Epidermal melanocyte (primary cell): ENCODE results near the gene KLHL28.
"Not testable (repeated sequence)": the region's sequence is repeated elsewhere in the genome, so short reads cannot be mapped to it uniquely, and the experiment has no call there.

Experiments used
- DNase-seq: peaks from one replicate; pipeline ENCODE4 v3.0.0; 2011; ENCODE audit warnings: low spot score; ENCODE audit not compliant: insufficient read length

Gene KLHL28

DNA sequence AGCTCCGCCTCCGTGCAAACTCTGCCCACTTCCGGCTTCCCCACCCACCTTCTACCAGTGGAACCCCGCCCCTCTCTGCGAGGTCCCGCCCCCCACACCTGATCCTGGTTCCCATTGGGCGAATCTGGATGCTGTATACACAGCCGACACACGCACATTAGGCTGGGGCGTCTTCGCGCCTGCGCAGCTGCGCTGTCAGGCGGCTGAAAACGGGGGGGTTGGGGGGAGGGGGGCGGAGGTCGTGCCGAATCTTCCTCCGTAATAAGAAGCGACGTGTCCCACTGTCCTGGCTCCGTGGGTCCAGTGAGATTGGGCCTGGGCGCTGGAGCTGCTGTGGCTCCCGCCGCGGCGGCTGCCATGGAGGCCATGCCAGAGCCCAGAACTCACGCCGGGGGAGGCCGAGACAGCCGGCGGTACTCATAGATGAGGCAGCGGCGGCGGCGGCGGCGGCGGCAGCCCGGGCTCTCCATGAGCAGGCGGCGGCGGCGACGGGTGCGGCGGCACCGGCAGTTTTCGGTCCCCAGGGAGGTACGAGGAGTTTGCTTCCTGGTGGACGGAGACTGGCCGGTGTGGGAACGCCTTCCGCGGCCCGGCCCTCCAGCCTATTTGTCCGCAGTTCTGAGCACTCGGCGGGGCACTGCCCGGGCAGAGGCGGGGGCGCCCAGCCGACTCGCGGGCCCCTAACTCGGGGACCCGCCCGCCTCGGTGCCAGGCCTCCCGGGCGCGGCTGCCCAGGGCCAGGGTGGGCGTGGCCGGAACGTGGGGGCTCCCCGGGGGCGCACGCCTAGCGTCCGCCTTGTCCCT, 64.5 kb downstream of the KLHL28 start:
- DNase-seq: peak; percentile 90

DNA sequence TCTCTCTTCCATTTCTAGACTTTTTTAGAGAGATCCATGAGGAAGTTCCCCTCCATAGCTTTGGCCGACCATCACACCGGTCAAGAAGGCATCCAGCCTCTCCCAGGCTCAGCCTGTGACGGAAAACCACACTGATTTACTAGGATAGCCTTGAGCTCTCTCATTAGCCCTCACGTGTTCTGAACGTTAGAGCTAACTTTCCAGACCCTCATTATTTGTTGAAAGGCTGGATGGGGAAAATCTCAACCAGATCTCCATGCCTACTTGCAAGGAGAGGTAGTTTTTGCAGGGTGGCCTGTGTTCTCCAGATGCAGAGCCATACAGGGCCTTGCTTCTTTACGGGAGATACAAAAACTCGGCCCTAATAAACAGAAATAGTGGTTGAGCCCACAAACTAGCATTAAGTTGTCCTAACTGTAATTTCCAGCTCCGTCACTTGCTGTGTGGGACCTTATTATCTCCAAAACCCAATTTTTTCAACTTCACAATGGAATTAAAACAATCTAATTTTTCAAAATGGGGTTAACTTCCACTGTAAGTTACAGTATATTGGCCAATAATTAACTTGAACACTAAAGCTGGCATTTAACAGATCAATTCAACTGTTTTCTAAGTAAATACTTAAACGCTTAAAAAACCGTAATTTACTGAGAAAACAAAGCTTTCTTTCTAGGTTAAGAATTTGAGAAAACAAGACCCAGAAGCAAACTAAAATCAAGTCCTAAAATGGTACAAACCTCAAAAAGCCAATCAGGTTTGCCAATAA, 65.3 kb downstream of the KLHL28 start:
- DNase-seq: no peak

DNA sequence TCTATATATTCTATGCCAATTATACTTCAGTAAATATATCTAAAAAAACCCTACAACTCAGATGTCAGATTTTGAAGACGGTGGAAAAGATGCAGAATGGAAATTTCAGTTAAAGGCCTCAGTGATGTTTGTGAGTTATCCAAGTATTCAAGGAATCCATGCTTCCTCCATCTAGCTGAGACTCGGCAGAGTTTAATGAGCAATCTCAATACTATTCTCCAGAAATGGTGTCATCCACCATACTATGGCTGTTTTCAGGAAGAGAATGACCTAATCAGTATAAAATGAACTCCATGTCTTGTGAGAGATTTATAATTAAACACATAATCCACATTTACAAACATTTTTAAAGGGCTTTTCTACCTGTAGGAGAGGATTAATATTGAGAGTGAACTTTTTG, 66.0 kb downstream of the KLHL28 start:
- no peak for DNase-seq

DNA sequence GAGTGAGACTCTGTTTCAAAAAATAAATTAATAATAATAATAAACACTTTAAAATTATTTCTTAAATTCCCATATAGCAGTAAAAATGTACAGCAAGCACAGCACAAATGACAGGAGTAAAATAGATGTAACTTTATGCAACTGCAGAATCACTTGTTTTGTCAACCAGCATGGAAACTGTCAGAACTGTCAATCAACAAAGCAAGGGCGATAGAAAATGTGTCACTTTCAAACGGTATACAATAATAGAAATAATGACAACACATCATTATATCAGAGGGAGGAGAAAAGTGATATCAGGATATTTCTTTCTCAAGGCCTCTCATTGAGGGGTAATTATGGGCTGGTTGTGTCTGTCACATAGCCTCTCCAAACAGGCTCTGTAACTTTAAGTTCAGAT, 68.2 kb downstream of the KLHL28 start:
- no peak for DNase-seq

DNA sequence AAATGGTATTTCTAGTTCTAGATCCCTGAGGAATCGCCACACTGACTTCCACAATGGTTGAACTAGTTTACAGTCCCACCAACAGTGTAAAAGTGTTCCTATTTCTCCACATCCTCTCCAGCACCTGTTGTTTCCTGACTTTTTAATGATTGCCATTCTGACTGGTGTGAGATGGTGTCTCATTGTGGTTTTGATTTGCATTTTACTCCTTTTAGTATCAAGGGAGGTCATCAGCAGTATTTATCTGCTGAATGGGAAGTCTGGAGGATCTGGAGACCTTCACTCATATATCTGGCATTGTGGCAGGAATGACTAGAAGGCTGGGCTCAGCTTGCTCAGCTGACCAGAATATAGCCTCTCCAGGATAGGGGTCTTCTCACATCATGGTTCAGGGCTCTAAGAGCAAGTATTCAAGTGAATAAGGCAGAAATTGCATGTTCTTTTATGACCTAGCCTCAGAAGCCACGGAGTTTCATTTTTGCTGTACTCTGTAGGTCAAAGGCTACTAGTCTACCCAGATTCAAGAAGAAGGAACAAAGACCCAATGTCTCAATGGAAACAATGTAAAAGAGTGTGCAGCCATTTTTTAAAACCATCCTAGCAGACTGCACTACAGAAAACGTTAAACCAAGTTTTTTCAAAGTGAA, 69.9 kb downstream of the KLHL28 start:
- DNase-seq: not testable (repeated sequence)

DNA sequence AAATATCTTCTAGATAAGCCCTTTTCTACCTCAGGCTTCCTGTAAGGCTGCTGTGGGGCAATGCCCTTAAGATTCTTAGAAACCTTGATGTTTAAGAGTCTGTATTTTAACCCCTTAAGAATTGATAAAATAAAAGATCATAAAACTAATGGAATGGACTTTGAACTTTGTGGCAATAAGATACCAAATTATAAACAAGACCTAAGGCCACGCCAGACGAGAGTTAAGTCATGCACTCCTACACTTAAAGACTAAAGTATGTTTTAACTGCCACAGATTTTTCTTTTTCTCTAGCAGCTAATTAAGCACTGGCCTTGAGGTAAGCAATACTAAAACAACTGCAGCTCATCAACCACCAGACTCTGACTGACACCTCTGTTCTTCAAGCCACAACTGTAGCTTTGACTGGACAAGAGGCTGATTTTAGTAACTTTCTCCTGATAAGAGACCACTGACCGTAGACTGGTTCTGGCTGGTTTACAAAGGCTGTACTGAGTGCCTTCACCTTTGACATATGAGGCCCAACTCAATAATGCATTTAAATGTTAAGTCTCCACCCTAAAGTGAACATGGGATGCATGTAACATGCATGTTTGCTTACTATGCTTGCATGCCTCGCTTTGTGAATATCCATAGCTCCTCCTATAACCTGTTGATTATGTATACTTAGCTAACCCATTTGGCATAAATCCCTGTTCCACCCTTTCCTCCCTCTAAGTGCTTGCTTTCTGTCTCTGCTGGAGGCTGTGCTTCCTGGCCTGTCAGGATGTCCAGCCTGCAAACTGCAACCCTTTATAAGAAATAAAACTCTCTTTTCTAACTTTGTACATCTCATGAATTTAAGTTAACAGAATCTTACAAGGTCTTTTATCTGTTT, 71.9 kb downstream of the KLHL28 start:
- DNase-seq: no peak

DNA sequence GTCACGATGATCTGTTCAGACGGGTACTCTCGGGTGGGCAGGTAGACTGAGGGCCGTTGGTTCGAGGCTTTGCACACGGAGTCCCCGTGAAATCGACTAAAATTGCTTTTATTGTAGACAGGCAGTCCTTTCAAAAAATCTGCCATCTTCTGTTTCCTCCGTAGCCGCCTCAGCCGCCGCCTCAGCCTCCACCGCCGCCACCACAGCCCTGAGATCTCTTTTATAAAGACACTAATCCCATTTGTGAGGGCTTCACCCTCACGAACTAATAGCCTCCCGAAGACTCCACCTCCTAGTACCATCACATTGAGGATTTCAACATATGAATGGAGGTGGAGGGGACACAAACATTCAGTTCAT, 74.2 kb downstream of the KLHL28 start:
- no peak for DNase-seq

DNA sequence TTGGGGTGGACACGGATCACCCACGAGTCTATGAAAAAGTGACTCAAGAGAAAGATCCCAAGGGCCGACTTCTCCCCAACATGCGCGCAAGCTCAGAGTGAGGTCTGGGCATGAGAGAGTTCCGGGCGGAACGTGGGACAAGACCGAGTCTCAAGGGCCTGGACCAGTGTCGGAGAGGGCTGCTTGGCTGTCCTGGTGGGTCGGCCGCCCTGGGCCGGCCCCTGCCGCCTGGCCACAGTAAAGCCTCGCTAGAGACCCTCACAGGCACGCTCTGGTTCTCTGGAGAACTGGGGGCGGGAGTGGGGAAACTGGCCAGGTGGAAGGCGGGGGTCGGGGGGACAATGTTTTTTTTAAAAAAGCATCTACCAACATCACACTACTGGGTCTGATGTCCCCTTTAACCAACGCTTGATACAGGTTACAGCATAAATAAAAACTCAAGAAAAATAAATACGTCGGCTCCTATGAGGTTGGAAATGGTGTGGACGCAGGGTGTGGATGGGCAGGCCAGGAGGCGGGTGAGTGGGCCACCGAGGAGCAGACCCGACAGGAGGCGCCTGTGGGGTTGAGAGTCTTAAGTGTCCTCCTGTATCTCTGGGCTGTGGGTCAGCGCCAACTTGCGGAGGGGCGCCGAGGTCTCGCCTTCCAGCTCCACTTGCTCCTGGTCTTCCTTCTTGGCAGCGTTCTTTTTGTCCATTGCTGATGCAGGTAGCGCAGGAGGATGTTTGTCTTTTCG, 74.7 kb downstream of the KLHL28 start:
- no peak for DNase-seq

DNA sequence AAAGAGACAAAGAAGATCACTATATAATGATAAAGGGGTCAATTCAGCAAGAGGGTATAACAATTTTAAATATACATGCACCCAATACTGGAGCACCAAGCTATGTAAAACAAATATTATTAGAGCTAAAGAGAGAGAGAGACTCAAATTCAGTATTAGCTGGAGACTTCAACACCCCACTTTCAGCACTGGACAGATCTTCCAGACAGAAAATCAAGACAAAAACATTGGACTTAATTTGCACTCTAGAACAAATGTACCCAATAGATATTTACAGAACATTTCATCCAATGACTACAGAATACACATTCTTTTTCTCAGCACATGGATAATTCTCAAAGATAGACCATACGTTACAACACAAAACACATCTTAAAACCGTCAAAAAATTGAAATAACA, 81.0 kb downstream of the KLHL28 start:
- no peak for DNase-seq
